Ramos (cell line): Measurements from ENCODE around the gene ABHD2.
"Not testable (repeated sequence)": the region's sequence is repeated elsewhere in the genome, so short reads cannot be mapped to it uniquely, and the experiment has no call there.

Experiments
- in situ Hi-C: fragments of 300-500 bp; cut with MboI; formaldehyde crosslinking; loops from one replicate; pipeline ENCODE4 v1.14.3; 2022; ENCODE audit warnings: low sequenced_read_pairs; ENCODE audit not compliant: unreplicated experiment

Gene ABHD2

GRCh38 chr15:89248584-89248983, 160.3 kb downstream of the ABHD2 start:
- in situ Hi-C loops: no loop called here

- in situ Hi-C loops: not testable (repeated sequence)
These were observed 161.9 kb downstream of the ABHD2 start for GRCh38 chr15:89250142-89250541.
